ENCODE data around the gene FASTKD2. TPM values are rescaled to one million over a fixed set of nuclear protein-coding genes. Genes with fewer than 3 reads are reported as not detected.

The FASTKD2 gene
- total RNA-seq, 1 experiment from 2014 or later = 41.4 TPM

DNA sequence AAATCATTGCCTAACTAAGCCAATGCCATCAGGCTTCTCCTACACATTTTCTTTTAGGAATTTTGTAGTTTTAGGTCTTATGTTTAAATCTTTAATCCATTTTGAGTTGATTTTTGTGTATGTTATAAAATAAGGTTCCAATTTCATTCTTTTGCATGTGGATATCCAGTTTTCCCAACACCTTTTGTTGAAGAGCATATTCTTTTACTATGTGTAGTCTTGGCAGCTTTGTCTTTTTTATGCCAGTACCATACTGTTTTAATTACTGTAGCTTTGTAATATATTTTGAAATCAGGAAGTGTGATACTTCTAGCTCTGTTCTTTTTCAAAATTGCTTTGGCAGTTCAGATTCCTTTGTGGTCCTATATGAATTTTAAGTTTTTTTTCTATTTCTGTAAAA, 11.0 kb downstream of the FASTKD2 start:
- H3K79me2 ChIP-seq (ENCODE audit: low read length) = peaks cover 37% of the 10 kb centered on the region

DNA sequence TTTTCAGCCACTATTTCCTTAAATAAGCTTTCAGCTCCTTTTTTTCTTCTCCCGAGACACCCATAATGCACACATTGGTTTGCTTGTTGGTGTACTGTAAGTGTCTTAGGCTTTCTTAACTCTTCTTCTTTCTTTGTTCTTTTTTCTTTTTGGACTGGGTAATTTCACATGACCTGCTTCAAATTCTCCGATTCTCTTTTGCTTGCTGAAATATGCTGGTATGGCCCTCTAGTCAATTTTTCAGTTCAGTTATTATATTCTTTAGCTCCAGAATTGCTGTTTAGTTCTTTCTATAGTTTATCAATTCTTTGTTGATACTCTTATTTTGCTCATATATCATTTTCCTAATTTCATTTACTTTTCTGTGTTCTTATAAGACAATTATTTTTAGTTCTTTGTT, 15.3 kb downstream of the FASTKD2 start:
- TF ChIP-seq EZH2phosphoT487 (IDR thresholded peaks at IDR 0.05; ENCODE audit: borderline replicate concordance, low read length) (no peak), EZH2 (IDR thresholded peaks at IDR 0.05; ENCODE audit: low read length, unreplicated experiment) (no peak)
- TF ChIP-seq, protein P1, sequence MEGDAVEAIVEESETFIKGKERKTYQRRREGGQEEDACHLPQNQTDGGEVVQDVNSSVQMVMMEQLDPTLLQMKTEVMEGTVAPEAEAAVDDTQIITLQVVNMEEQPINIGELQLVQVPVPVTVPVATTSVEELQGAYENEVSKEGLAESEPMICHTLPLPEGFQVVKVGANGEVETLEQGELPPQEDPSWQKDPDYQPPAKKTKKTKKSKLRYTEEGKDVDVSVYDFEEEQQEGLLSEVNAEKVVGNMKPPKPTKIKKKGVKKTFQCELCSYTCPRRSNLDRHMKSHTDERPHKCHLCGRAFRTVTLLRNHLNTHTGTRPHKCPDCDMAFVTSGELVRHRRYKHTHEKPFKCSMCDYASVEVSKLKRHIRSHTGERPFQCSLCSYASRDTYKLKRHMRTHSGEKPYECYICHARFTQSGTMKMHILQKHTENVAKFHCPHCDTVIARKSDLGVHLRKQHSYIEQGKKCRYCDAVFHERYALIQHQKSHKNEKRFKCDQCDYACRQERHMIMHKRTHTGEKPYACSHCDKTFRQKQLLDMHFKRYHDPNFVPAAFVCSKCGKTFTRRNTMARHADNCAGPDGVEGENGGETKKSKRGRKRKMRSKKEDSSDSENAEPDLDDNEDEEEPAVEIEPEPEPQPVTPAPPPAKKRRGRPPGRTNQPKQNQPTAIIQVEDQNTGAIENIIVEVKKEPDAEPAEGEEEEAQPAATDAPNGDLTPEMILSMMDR (conservative IDR thresholded peaks at IDR 0.05; ENCODE audit: low read depth, low read length) = no peak
- POLR2A ChIA-PET (ENCODE audit: unreplicated experiment) = no interaction called here

More for the DNA sequence above, 11.0 kb downstream of the FASTKD2 start:
- ChIA-PET CTCF (no interaction called here), POLR2A (ENCODE audit: unreplicated experiment) (no interaction called here)
- TF ChIP-seq EZH2 (IDR thresholded peaks at IDR 0.05; ENCODE audit: low read length, unreplicated experiment) (no peak), EZH2phosphoT487 (IDR thresholded peaks at IDR 0.05; ENCODE audit: borderline replicate concordance, low read length) (no peak)
- TF ChIP-seq, protein P1 (conservative IDR thresholded peaks at IDR 0.05; ENCODE audit: low read depth, low read length) = no peak
- no peak for ATAC-seq
- peaks cover 92% of the 10 kb centered on the region for H3K36me3 ChIP-seq (ENCODE audit: low read depth, low read length)
- DNase-seq = no peak
- H3F3A ChIP-seq (ENCODE audit: low read length, unreplicated experiment) = no peaks in the 10 kb centered on the region
- BruUV-seq (replicated peaks) = no TSS peak
- H3K4me2 ChIP-seq (ENCODE audit: low read length) = no peak overlapping the region
- H4K20me1 ChIP-seq (ENCODE audit: low read length) = no peaks in the 10 kb centered on the region
- no peaks in the 10 kb centered on the region for H3K4me1 ChIP-seq (ENCODE audit: insufficient read depth, low read length)
- no peak overlapping the region for H3K27ac ChIP-seq (ENCODE audit: low read length)
- H3K9me2 ChIP-seq (replicated peaks; ENCODE audit: low read length) = no peaks in the 10 kb centered on the region
- intact Hi-C loops (cut with micrococcal nuclease) = no loop called here
- no peak overlapping the region for H3K9ac ChIP-seq (ENCODE audit: low read length)
- no peak overlapping the region for H2AFZ ChIP-seq (ENCODE audit: low read length)
- H3K9me3 ChIP-seq (ENCODE audit: low read length) = peaks cover 13% of the 10 kb centered on the region; the same call in 1 of the 2 replicates
- no peak overlapping the region for H3K4me3 ChIP-seq (ENCODE audit: low read length)
- H3K27me3 ChIP-seq (ENCODE audit: low read length) = no peaks in the 10 kb centered on the region

DNA sequence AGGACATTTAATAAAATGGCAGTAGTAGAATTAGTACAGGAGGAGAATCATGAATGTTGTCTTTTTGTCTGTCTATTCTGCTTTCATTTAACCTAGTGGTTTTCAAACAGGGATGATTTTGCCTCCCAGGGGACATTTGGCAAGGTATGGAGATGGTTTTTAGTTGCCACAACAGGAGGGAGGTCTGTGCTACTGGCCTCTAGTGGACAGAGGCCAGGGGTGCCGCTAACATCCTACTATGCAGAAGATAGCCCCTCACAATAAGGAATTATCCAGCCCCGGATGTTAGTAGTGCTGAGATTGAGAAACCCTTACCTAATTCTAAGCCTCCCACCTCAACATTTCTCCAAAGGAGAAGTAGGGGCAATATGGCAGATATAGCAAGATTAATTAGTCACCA, 18.3 kb downstream of the FASTKD2 start:
- intact Hi-C loops (cut with micrococcal nuclease) = no loop called here
- Histone ChIP-seq H3K9me2 (replicated peaks; ENCODE audit: low read length) (no peaks in the 10 kb centered on the region), H3K4me3 (ENCODE audit: low read length) (no peak overlapping the region), H2AFZ (ENCODE audit: low read length) (no peak overlapping the region), H3F3A (ENCODE audit: low read length, unreplicated experiment) (no peaks in the 10 kb centered on the region), H3K4me2 (ENCODE audit: low read length) (no peak overlapping the region), H3K9me3 (ENCODE audit: low read length) (peaks cover 5% of the 10 kb centered on the region; the same call in 1 of the 2 replicates), H3K4me1 (ENCODE audit: insufficient read depth, low read length) (no peaks in the 10 kb centered on the region), H3K9ac (ENCODE audit: low read length) (no peak overlapping the region), H3K27ac (ENCODE audit: low read length) (no peak overlapping the region), H3K27me3 (ENCODE audit: low read length) (no peaks in the 10 kb centered on the region), H3K36me3 (ENCODE audit: low read depth, low read length) (peaks cover 83% of the 10 kb centered on the region), H3K79me2 (ENCODE audit: low read length) (peaks cover 13% of the 10 kb centered on the region; the same call in 1 of the 2 replicates), H4K20me1 (ENCODE audit: low read length) (peaks cover 14% of the 10 kb centered on the region; the same call in 1 of the 2 replicates)
- DNase-seq (peak; percentile 39), ATAC-seq (peak; percentile 33; the same call in 1 of the 2 replicates)
- BruUV-seq (replicated peaks) = no TSS peak
- TF ChIP-seq EZH2 (IDR thresholded peaks at IDR 0.05; ENCODE audit: low read length, unreplicated experiment) = no peak
- TF ChIP-seq, protein P1 (conservative IDR thresholded peaks at IDR 0.05; ENCODE audit: low read depth, low read length) = peak; percentile 78
- ChIA-PET CTCF (no interaction called here), POLR2A (ENCODE audit: unreplicated experiment) (no interaction called here)

More for the DNA sequence above, 15.3 kb downstream of the FASTKD2 start:
- Histone ChIP-seq H2AFZ (ENCODE audit: low read length) (no peak overlapping the region), H3K36me3 (ENCODE audit: low read depth, low read length) (peaks cover 87% of the 10 kb centered on the region), H3K4me2 (ENCODE audit: low read length) (no peak overlapping the region), H3K27me3 (ENCODE audit: low read length) (no peaks in the 10 kb centered on the region), H3K9me2 (replicated peaks; ENCODE audit: low read length) (no peaks in the 10 kb centered on the region), H3K9ac (ENCODE audit: low read length) (no peak overlapping the region), H3K79me2 (ENCODE audit: low read length) (peaks cover 41% of the 10 kb centered on the region), H3F3A (ENCODE audit: low read length, unreplicated experiment) (no peaks in the 10 kb centered on the region), H3K4me1 (ENCODE audit: insufficient read depth, low read length) (no peaks in the 10 kb centered on the region), H4K20me1 (ENCODE audit: low read length) (peaks cover 10% of the 10 kb centered on the region; the same call in 1 of the 2 replicates), H3K9me3 (ENCODE audit: low read length) (peaks cover 13% of the 10 kb centered on the region; the same call in 1 of the 2 replicates), H3K4me3 (ENCODE audit: low read length) (no peak overlapping the region), H3K27ac (ENCODE audit: low read length) (no peak overlapping the region)
- CTCF ChIA-PET = interaction anchor here (0.6 to 0.7 kb wide), 2 partner anchors 52 to 459 kb away, joined by 4 read pairs; no protein-coding TSS in a partner anchor
- no TSS peak for BruUV-seq (replicated peaks)
- ATAC-seq = no peak
- intact Hi-C loops (cut with micrococcal nuclease) = loop anchor here (1.0 kb wide), 2 partner anchors 87 to 224 kb away; no protein-coding TSS in a partner anchor
- DNase-seq = no peak
